GM13977 (cell line): Measurements from ENCODE around the gene TMPO.
"Not testable (repeated sequence)": the region's sequence is repeated elsewhere in the genome, so short reads cannot be mapped to it uniquely, and the experiment has no call there.

Experiments
- DNase-seq: peaks from one replicate; pipeline ENCODE4 v3.0.0; 2012; ENCODE audit warnings: low spot score
- in situ Hi-C: fragments of 300-500 bp; cut with MboI; formaldehyde crosslinking; loops from one replicate; pipeline ENCODE4 v1.12.0; 2022; ENCODE audit warnings: low sequenced_read_pairs, low pct_unique_long_range_greater_than_20kb, mixed read lengths, inconsistent platforms; ENCODE audit not compliant: unreplicated experiment
- TF ChIP-seq, protein P1 (sequence below): IDR thresholded peaks from 2 replicates; pipeline ENCODE4 v1.5.1; 2012; ENCODE audit warnings: mild to moderate bottlenecking, control low read depth; ENCODE audit not compliant: insufficient read depth; ENCODE audit errors: extremely low read depth, missing control alignments

TMPO gene

DNA sequence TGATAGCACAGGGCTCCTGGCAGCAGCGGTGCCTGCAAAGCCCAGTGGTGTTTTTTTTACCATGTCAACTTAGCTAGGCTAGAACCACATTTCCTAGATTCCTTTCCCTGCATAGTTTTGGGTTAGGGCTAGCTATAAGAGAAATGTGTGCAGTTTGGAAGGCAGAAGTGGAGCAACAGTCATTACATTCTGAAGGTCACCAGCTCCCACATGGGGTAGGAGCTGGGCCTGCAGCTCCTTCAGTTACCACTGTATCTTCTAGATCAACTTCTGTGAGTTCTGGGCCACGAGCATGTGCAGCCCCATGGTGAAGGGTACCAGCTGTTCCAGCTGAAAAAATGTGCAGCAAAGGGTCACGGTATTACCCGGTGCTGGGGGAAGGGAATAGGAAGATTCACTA lies 75.8 kb downstream of the TMPO start:
- no peak for DNase-seq
- in situ Hi-C loops = no loop called here
- TF ChIP-seq, protein P1, sequence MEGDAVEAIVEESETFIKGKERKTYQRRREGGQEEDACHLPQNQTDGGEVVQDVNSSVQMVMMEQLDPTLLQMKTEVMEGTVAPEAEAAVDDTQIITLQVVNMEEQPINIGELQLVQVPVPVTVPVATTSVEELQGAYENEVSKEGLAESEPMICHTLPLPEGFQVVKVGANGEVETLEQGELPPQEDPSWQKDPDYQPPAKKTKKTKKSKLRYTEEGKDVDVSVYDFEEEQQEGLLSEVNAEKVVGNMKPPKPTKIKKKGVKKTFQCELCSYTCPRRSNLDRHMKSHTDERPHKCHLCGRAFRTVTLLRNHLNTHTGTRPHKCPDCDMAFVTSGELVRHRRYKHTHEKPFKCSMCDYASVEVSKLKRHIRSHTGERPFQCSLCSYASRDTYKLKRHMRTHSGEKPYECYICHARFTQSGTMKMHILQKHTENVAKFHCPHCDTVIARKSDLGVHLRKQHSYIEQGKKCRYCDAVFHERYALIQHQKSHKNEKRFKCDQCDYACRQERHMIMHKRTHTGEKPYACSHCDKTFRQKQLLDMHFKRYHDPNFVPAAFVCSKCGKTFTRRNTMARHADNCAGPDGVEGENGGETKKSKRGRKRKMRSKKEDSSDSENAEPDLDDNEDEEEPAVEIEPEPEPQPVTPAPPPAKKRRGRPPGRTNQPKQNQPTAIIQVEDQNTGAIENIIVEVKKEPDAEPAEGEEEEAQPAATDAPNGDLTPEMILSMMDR = no peak

DNA sequence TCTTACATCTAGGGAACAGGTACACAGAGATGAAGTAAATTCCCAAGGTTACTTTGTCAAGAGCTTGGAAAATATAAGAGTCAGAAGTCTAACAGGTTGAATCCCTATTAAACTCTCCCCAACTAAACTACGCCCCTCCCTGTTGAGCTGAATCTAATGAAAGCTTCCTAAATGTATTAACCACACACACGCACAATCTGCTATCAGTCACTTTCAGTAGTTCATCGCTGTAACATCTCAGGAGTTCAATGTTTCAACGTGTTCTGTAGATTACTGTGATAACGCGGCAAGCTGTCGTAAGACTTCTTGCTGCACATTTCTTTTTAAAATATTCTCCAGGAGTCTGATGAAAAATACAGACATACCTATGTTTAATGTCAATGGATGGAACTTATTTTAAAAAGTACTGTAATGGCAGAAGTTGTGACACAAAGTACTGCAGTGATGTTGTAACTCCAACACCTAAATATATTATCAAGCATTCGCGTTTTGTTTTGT lies 77.5 kb downstream of the TMPO start:
- in situ Hi-C loops = no loop called here
- TF ChIP-seq, protein P1 = no peak
- no peak for DNase-seq

DNA sequence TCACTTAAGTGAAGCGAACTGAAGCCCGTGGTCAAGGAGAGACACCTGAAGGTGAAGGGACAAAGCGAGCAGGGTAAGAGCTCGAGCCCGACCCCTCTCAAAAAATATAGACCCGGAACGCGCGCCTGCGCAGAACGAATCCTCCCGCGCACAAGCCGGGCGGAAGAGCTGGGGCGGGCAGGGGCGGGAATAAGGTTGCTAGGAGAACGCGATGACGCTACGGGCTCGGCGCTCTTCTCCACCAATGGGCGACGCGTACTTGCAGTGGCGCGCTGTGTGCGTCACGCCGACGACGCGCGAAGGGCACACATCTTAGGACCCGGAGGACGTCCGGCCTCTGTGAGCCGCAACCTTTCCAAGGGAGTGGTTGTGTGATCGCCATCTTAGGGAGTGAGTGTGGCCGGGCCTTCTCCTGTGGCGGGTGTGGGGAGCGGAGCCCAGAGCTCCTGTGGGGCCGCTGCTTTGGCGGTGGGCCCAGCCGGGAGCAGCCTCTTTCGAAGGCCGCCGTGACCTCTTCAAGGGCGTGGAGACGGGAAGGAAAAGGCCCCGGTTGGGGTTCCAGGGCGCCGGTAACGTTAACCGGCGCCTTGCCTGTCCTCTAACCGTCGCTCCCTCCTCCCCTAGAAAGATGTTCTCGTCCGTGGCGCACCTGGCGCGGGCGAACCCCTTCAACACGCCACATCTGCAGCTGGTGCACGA lies 78.1 kb downstream of the TMPO start, which contains the start of gene SLC25A3:
Gene SLC25A3, plus strand, starts transcription at position 336 of the 699 bp plus-strand sequence. Its CDS starts 293 bp downstream, at position 629.
- DNase-seq = peak; percentile 96
- TF ChIP-seq, protein P1 = peak; percentile 13
- in situ Hi-C loops = no loop called here

- TF ChIP-seq, protein P1 = no peak
- no peak for DNase-seq
- in situ Hi-C loops = no loop called here
Measured at GRCh38 chr12:98594050-98594835, 78.9 kb downstream of the TMPO start.

GRCh38 chr12:98595243-98595988 lies 80.0 kb downstream of the TMPO start:
- in situ Hi-C loops = no loop called here
- TF ChIP-seq, protein P1 = no peak
- no peak for DNase-seq

DNA sequence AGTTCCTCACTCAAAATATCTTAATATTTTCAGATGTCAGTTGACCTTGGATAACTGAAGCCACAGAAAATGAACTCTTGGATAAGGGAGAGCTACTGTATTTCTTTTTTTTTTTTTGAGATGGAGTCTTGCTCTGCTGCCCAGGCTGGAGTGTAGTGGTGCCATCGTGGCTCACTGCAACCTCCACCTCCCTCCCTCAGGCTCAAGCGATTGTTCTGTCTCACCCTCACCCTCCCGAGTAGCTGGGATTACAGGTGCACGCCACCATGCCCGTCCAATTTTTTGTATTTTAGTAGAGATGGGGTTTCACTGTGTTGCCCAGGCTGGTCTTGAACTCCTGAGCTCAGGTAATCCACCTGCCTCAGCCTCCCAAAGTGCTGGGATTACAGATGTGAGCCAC lies 81.9 kb downstream of the TMPO start:
- DNase-seq, in situ Hi-C loops: not testable (repeated sequence)
